ENCODE results near the gene ALS2CL. TPM values are rescaled to one million over a fixed set of nuclear protein-coding genes. Genes with fewer than 3 reads are reported as not detected.

The ALS2CL gene
- total RNA-seq, 4 donors from 2014 or later, result 55.8 to 68.5 (median 63.7) TPM

- TF ChIP-seq CTCF (IDR thresholded peaks at IDR 0.05) (no peak), POLR2A (IDR thresholded peaks at IDR 0.05) (no peak)
- intact Hi-C loops (cut with DNase I), result no loop called here
- Histone ChIP-seq H3K4me1 (no peaks in the 10 kb centered on the region), H3K9me3 (no peaks in the 10 kb centered on the region), H3K4me3 (replicated peaks in 1 of 3) (no peak overlapping the region), H3K27me3 (no peaks in the 10 kb centered on the region), H3K27ac (no peak overlapping the region), H3K36me3 (no peaks in the 10 kb centered on the region)
- DNase-seq, result no peak
- WGBS, 2 donors, result 88 to 94% methylated on average over 10 of the region's 10 CpGs
These were observed 21.4 kb upstream of the ALS2CL start for GRCh38 chr3:46714728-46715506.

GRCh38 chr3:46713898-46714552, 20.5 kb upstream of the ALS2CL start:
- Histone ChIP-seq H3K4me3 (replicated peaks in 1 of 3) (no peak overlapping the region), H3K4me1 (no peaks in the 10 kb centered on the region), H3K27me3 (no peaks in the 10 kb centered on the region), H3K27ac (no peak overlapping the region), H3K9me3 (no peaks in the 10 kb centered on the region), H3K36me3 (no peaks in the 10 kb centered on the region)
- intact Hi-C loops (cut with DNase I), result no loop called here
- TF ChIP-seq CTCF (IDR thresholded peaks at IDR 0.05) (no peak), POLR2A (IDR thresholded peaks at IDR 0.05) (no peak)
- DNase-seq, result peak; percentile 50 to 51
- WGBS, 2 donors, result 80 to 88% methylated on average over 13 to 15 of the region's 22 CpGs

GRCh38 chr3:46713050-46713897, 19.8 kb upstream of the ALS2CL start:
- H3K4me3 ChIP-seq (replicated peaks in 1 of 3), result no peak overlapping the region
- H3K9me3 ChIP-seq, result no peaks in the 10 kb centered on the region
- no peak for DNase-seq
- TF ChIP-seq POLR2A (IDR thresholded peaks at IDR 0.05) (no peak), CTCF (IDR thresholded peaks at IDR 0.05) (no peak)
- H3K27me3 ChIP-seq, result no peaks in the 10 kb centered on the region
- no peak overlapping the region for H3K27ac ChIP-seq
- 86 to 87% methylated on average over 12 of the region's 14 CpGs for WGBS, 2 donors
- no peaks in the 10 kb centered on the region for H3K4me1 ChIP-seq
- no peaks in the 10 kb centered on the region for H3K36me3 ChIP-seq
- intact Hi-C loops (cut with DNase I), result no loop called here

GRCh38 chr3:46712191-46713049, 18.9 kb upstream of the ALS2CL start:
- Histone ChIP-seq H3K27me3 (no peaks in the 10 kb centered on the region), H3K27ac (no peak overlapping the region), H3K36me3 (no peaks in the 10 kb centered on the region), H3K9me3 (no peaks in the 10 kb centered on the region), H3K4me1 (no peaks in the 10 kb centered on the region), H3K4me3 (replicated peaks in 1 of 3) (no peak overlapping the region)
- TF ChIP-seq POLR2A (IDR thresholded peaks at IDR 0.05) (no peak), CTCF (IDR thresholded peaks at IDR 0.05) (no peak)
- intact Hi-C loops (cut with DNase I), result no loop called here
- no peak for DNase-seq
- WGBS, 2 donors, result 87 to 89% methylated on average over 9 to 13 of the region's 13 CpGs

Data from thyroid gland (tissue), 4 donors.